GM12878 (cell line): ENCODE data around the gene MS4A6A. TPM values are rescaled to one million over a fixed set of nuclear protein-coding genes. Genes with fewer than 3 reads are reported as not detected.

Experiments used
- ATAC-seq: fragments of 200-7000 bp; cut with Tn5 transposase; 3 replicates; pipeline ENCODE4 v1.9.1; 2020; ENCODE audit warnings: mild to moderate bottlenecking, moderate library complexity
- BruUV-seq: library from RNA; stranded (reverse); fragments of 400-500 nt; replicated peaks from 2 replicates; lab custom pipeline; 2021; lab: Mats Ljungman, UMichigan
- CTCF ChIA-PET: fragments of 300-600 bp; sonication (Branson Sonifier 250); formaldehyde crosslinking; extraction: SDS; loops from one replicate; lab custom pipeline; 2021; ENCODE audit warnings: inconsistent platforms; lab: Yijun Ruan, JAX
- POLR2A ChIA-PET: fragments of 350-600 bp; formaldehyde crosslinking; extraction: SDS; loops from one replicate; lab custom pipeline; 2021; ENCODE audit warnings: inconsistent platforms; lab: Charles Lee
- RAD21 ChIA-PET: fragments of 300-600 bp; sonication (Branson Sonifier 250); formaldehyde crosslinking; loops from one replicate; lab custom pipeline; 2023; ENCODE audit warnings: antibody characterized with exemption; ENCODE audit not compliant: unreplicated experiment; lab: Charles Lee
- SMC1A ChIA-PET: fragments of 300-600 bp; sonication (Branson Sonifier 250); formaldehyde crosslinking; loops from one replicate; lab custom pipeline; 2023; ENCODE audit not compliant: unreplicated experiment, uncharacterized antibody; lab: Charles Lee
- DNase-seq: peaks from one replicate; pipeline ENCODE4 v3.0.0-alpha.2; 2011; ENCODE audit warnings: low read depth, low spot score
- FAIRE-seq: peaks from 3 replicates; lab custom pipeline; 2011; peaks lifted over from hg19 to GRCh38; lab: Jason Lieb, UNC
- H2AFZ ChIP-seq: 2 replicates; pipeline ENCODE4 v1.6.0; 2011; ENCODE audit warnings: low read depth, low read length, control low read depth; ENCODE audit not compliant: control insufficient read depth
- H3K27ac ChIP-seq: 2 replicates; pipeline ENCODE4 v1.5.1; 2011; ENCODE audit warnings: control low read depth; ENCODE audit not compliant: control insufficient read depth, insufficient read depth
- H3K27me3 ChIP-seq, 2 experiments: replicated peaks in 1 of 2; 2 replicates each; pipeline versions ENCODE4 v1.6.0 to v1.6.1; 2011; ENCODE audit warnings: low read length in 1 of 2; ENCODE audit not compliant: control insufficient read depth in 2 of 2, insufficient read depth in 2 of 2
- H3K36me3 ChIP-seq, 2 experiments: 2 replicates each; pipeline ENCODE4 v1.5.1; 2011; ENCODE audit warnings: low read length in 1 of 2; ENCODE audit not compliant: control insufficient read depth in 2 of 2, insufficient read depth in 2 of 2
- H3K4me1 ChIP-seq: 2 replicates; pipeline ENCODE4 v1.6.1; 2011; ENCODE audit warnings: mild to moderate bottlenecking, low read length, moderate library complexity, mixed read lengths; ENCODE audit not compliant: control insufficient read depth, insufficient read depth
- H3K4me2 ChIP-seq: 2 replicates; pipeline ENCODE4 v1.6.0; 2011; ENCODE audit warnings: control low read depth; ENCODE audit not compliant: control insufficient read depth, insufficient read depth
- H3K4me3 ChIP-seq: fragments of 200-600 bp; sonication (generic); 2 replicates; pipeline ENCODE4 v1.5.1; 2016
- H3K79me2 ChIP-seq: 2 replicates; pipeline ENCODE4 v1.6.0; 2011; ENCODE audit warnings: low read length; ENCODE audit not compliant: control insufficient read depth, insufficient read depth
- H3K9ac ChIP-seq: 2 replicates; pipeline ENCODE4 v1.8.0; 2011; ENCODE audit warnings: low read length, control low read depth, mixed read lengths; ENCODE audit not compliant: control insufficient read depth, insufficient read depth
- H3K9me3 ChIP-seq: replicated peaks from 3 replicates; pipeline ENCODE4 v1.5.1; 2011; ENCODE audit warnings: mild to moderate bottlenecking, low read length; ENCODE audit not compliant: control insufficient read depth, insufficient read depth
- H4K20me1 ChIP-seq: 2 replicates; pipeline ENCODE4 v1.6.0; 2011; ENCODE audit not compliant: control insufficient read depth, insufficient read depth
- BCL11A ChIP-seq: IDR thresholded peaks from 2 replicates; pipeline ENCODE4 v1.6.1; 2011; ENCODE audit warnings: low read depth, low read length
- CBX3 ChIP-seq: fragments of 200-600 bp; sonication (generic); IDR thresholded peaks from 2 replicates; pipeline ENCODE4 v1.6.1; 2016; ENCODE audit warnings: low read depth, borderline replicate concordance
- DPF2 ChIP-seq: fragments of 450-650 bp; IDR thresholded peaks from 2 replicates; pipeline ENCODE4 v1.6.1; 2017; ENCODE audit warnings: mild to moderate bottlenecking
- MYB ChIP-seq: fragments of 150-350 bp; IDR thresholded peaks from 2 replicates; pipeline ENCODE4 v1.6.1; 2014; ENCODE audit warnings: mild to moderate bottlenecking, low read depth, low read length, borderline replicate concordance
- SPI1 ChIP-seq: IDR thresholded peaks from 2 replicates; pipeline ENCODE4 v1.6.1; 2011; ENCODE audit warnings: low read depth, mild to moderate bottlenecking, low read length, moderate library complexity, borderline replicate concordance; ENCODE audit not compliant: insufficient read depth
- SREBF2 ChIP-seq: IDR thresholded peaks from 2 replicates; pipeline ENCODE4 v1.6.1; 2012; ENCODE audit warnings: mild to moderate bottlenecking, low read length
- WGBS: methylation state at CpG from one replicate; pipeline ENCODE4 v1.1.6; 2016; ENCODE audit warnings: low lambda C conversion rate; ENCODE audit not compliant: insufficient replicate concordance, insufficient coverage; ENCODE audit errors: missing lambda C conversion rate; 5-methylcytosine and 5-hydroxymethylcytosine counted together
- in situ Hi-C: fragments of 300-500 bp; cut with MboI; formaldehyde crosslinking; loops from 9 replicates; pipeline ENCODE4 v1.14.3; 2018; ENCODE audit warnings: mixed read lengths
- intact Hi-C: fragments of 100-400 bp; cut with micrococcal nuclease; formaldehyde crosslinking; loops from one replicate; pipeline ENCODE4 v1.14.2; 2022; ENCODE audit not compliant: unreplicated experiment
- polyA plus RNA-seq, 11 experiments: library from polyadenylated mRNA; depleted of rRNA in 4 of 11; unstranded in 6 of 11; stranded (reverse) in 5 of 11; fragments of >200 nt; fragmentation: Nextera tagmentation in 4 of 11; fragmentation: Illumina TruSeq in 1 of 11; extraction: Ambion mirVana in 4 of 11; extraction: Trizol in 1 of 11; gene quantifications; 1 replicate in 1 of 11; 2 replicates in 10 of 11; pipeline versions ENCODE4 v1.2.1 to v1.2.3, GENCODE V29; 2011 to 2016; ENCODE audit warnings: inconsistent platforms in 2 of 11, missing spikeins in 2 of 11, low read depth in 1 of 11
- total RNA-seq, 4 experiments: library from RNA; depleted of rRNA in 3 of 4; stranded (reverse); fragments of >200 nt in 3 of 4; fragmentation: Illumina TruSeq in 1 of 4; extraction: Trizol in 1 of 4; gene quantifications; 2 replicates each; pipeline versions ENCODE4 v1.2.1 to v1.2.3, GENCODE V29; 2013 to 2021
- TF ChIP-seq, protein P1 (sequence below): fragments of 450-650 bp; IDR thresholded peaks from 2 replicates; pipeline ENCODE4 v1.6.1; 2017; ENCODE audit warnings: antibody characterized with exemption, mild to moderate bottlenecking, moderate library complexity
- TF ChIP-seq, protein P2 (sequence below): IDR thresholded peaks from 2 replicates; pipeline ENCODE4 v1.6.1; 2012; ENCODE audit warnings: low read depth, low read length, improper control_type of control experiment
- TF ChIP-seq, protein P3 (sequence below): fragments of 450-650 bp; IDR thresholded peaks from 2 replicates; pipeline ENCODE4 v1.6.1; 2017; ENCODE audit warnings: mild to moderate bottlenecking, moderate library complexity

The MS4A6A gene
- total and polyA plus RNA-seq, 10 of the 15 experiments (the other 5 are each of a cell fraction or from before 2014, with no cell fraction given) = 0.75 to 30.7 (median 9.0) TPM

DNA sequence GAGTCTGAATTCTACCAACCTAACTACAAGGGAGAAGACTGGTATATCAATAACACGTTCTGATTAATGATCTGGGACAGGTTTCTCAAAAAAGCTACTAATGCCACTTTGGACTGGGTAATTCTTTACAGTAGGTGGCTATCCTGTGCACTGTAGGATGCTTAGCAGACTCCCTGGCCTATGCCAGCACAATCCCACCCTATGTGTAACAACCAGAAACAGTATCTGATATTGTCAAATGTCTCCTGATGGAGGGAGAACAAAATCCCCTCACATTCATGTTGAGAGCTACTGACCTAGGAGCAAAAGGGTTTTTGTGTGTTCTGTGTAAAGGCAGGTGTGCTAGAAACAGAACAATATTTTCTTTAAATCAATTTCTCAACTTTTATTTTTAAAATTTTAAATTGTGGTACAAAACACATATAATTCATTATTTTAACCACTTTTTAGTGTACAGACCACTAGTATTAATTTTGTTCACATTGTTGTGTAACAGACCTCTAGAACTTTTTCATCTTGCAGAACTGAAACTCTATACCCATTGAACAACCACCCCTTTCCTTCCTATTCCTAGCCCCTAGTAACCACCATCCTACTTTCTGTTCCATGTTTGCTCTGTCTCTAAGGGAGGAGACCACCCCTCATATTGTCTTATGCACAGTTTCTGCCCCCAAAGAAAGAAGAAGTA, 2.1 kb upstream of the MS4A6A start (continued):
- TF ChIP-seq, protein P1, sequence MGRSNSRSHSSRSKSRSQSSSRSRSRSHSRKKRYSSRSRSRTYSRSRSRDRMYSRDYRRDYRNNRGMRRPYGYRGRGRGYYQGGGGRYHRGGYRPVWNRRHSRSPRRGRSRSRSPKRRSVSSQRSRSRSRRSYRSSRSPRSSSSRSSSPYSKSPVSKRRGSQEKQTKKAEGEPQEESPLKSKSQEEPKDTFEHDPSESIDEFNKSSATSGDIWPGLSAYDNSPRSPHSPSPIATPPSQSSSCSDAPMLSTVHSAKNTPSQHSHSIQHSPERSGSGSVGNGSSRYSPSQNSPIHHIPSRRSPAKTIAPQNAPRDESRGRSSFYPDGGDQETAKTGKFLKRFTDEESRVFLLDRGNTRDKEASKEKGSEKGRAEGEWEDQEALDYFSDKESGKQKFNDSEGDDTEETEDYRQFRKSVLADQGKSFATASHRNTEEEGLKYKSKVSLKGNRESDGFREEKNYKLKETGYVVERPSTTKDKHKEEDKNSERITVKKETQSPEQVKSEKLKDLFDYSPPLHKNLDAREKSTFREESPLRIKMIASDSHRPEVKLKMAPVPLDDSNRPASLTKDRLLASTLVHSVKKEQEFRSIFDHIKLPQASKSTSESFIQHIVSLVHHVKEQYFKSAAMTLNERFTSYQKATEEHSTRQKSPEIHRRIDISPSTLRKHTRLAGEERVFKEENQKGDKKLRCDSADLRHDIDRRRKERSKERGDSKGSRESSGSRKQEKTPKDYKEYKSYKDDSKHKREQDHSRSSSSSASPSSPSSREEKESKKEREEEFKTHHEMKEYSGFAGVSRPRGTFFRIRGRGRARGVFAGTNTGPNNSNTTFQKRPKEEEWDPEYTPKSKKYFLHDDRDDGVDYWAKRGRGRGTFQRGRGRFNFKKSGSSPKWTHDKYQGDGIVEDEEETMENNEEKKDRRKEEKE = no peak
- TF ChIP-seq, protein P2, sequence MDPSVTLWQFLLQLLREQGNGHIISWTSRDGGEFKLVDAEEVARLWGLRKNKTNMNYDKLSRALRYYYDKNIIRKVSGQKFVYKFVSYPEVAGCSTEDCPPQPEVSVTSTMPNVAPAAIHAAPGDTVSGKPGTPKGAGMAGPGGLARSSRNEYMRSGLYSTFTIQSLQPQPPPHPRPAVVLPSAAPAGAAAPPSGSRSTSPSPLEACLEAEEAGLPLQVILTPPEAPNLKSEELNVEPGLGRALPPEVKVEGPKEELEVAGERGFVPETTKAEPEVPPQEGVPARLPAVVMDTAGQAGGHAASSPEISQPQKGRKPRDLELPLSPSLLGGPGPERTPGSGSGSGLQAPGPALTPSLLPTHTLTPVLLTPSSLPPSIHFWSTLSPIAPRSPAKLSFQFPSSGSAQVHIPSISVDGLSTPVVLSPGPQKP = no peak
- TF ChIP-seq DPF2 = peak; percentile 75

DNA sequence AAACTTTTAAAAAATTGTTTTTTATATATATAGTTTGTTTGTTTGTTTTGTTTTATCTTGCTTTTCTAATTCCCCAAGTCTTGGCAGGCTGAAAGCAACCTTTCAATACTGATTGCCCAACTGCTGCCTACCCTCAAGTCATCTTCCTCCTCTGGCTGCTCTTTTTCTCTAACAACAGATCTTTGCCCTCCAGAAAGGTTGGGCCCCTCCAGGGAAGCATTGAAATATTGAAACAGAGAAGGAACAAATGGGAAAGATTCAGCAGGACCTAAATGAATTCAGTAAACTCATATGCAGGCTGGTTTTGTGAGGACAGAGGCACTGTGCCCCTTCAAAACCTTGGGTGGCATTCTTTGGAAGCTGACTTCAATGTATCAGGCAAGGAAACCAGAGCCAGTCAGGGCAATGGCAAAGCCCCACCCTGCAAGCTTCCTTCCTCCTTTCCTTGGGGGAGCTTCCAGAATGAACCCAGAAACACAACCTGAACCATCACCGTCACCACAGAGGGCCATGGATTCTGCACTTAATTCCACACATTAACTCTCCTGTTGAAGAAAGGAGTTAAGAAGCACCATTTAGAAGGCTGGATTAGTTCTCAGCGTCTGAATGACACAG, 815 bp upstream of the MS4A6A start:
- H3K79me2 ChIP-seq = no peaks in the 10 kb centered on the region
- TF ChIP-seq, protein P3, sequence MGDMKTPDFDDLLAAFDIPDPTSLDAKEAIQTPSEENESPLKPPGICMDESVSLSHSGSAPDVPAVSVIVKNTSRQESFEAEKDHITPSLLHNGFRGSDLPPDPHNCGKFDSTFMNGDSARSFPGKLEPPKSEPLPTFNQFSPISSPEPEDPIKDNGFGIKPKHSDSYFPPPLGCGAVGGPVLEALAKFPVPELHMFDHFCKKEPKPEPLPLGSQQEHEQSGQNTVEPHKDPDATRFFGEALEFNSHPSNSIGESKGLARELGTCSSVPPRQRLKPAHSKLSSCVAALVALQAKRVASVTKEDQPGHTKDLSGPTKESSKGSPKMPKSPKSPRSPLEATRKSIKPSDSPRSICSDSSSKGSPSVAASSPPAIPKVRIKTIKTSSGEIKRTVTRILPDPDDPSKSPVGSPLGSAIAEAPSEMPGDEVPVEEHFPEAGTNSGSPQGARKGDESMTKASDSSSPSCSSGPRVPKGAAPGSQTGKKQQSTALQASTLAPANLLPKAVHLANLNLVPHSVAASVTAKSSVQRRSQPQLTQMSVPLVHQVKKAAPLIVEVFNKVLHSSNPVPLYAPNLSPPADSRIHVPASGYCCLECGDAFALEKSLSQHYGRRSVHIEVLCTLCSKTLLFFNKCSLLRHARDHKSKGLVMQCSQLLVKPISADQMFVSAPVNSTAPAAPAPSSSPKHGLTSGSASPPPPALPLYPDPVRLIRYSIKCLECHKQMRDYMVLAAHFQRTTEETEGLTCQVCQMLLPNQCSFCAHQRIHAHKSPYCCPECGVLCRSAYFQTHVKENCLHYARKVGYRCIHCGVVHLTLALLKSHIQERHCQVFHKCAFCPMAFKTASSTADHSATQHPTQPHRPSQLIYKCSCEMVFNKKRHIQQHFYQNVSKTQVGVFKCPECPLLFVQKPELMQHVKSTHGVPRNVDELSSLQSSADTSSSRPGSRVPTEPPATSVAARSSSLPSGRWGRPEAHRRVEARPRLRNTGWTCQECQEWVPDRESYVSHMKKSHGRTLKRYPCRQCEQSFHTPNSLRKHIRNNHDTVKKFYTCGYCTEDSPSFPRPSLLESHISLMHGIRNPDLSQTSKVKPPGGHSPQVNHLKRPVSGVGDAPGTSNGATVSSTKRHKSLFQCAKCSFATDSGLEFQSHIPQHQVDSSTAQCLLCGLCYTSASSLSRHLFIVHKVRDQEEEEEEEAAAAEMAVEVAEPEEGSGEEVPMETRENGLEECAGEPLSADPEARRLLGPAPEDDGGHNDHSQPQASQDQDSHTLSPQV = no peak
- TF ChIP-seq CBX3 (no peak), MYB (no peak), BCL11A (no peak), SPI1 (no peak), SREBF2 (no peak)

More for the DNA sequence above, 815 bp upstream of the MS4A6A start:
- no peaks in the 10 kb centered on the region for H3K27me3 ChIP-seq
- BruUV-seq = no TSS peak
- no peak overlapping the region for H3K4me2 ChIP-seq
- H3K9ac ChIP-seq = no peak overlapping the region
- ChIA-PET RAD21 (interaction anchor here (1.2 to 3.9 kb wide), 3 partner anchors 12 to 67 kb away, joined by 4 to 20 read pairs (median 9); no protein-coding TSS in a partner anchor), CTCF (interaction anchor here (0.7 to 4.8 kb wide), 6 partner anchors 10 to 68 kb away, joined by 3 to 22 read pairs (median 4); no protein-coding TSS in a partner anchor), POLR2A (interaction anchor here (1.5 to 1.8 kb wide), 2 partner anchors 12 to 19 kb away, joined by 4 to 6 read pairs; no protein-coding TSS in a partner anchor), SMC1A (interaction anchor here (1.1 to 8.2 kb wide), 3 partner anchors 12 to 68 kb away, joined by 3 to 85 read pairs (median 14); no protein-coding TSS in a partner anchor)
- no peak overlapping the region for H2AFZ ChIP-seq
- no peak overlapping the region for H3K4me3 ChIP-seq
- peaks cover 16% of the 10 kb centered on the region for H3K4me1 ChIP-seq
- WGBS = 28% methylated on average over 2 of the region's 2 CpGs
- intact Hi-C loops = no loop called here
- no peak for FAIRE-seq
- H3K27ac ChIP-seq = no peak overlapping the region
- no peak for ATAC-seq
- H4K20me1 ChIP-seq = no peaks in the 10 kb centered on the region
- no peaks in the 10 kb centered on the region; the same call in 2 of the 3 replicates for H3K9me3 ChIP-seq
- in situ Hi-C loops = loop anchor here (10.0 kb wide), 1 partner anchor 629 kb away; no protein-coding TSS in a partner anchor
- H3K36me3 ChIP-seq = no peaks in the 10 kb centered on the region
- no peak for DNase-seq
